Measurements from ENCODE around the gene PRG3.
"Not testable (repeated sequence)": the region's sequence is repeated elsewhere in the genome, so short reads cannot be mapped to it uniquely, and the experiment has no call there.

PRG3 gene

GRCh38 chr11:57387289-57388030 lies 6.5 kb upstream of the PRG3 start:
- no peak for DNase-seq (ENCODE audit: low read depth)

- no peak for DNase-seq (ENCODE audit: low read depth)
Observed at GRCh38 chr11:57386178-57386940, 5.4 kb upstream of the PRG3 start.

- no peak for DNase-seq (ENCODE audit: low read depth)
Observed at GRCh38 chr11:57379732-57380131, 1.2 kb downstream of the PRG3 start.

GRCh38 chr11:57378186-57378585 lies 2.8 kb downstream of the PRG3 start:
- DNase-seq (ENCODE audit: low read depth) = no peak

- DNase-seq (ENCODE audit: low read depth) = no peak
Observed at GRCh38 chr11:57377107-57377506, 3.8 kb downstream of the PRG3 start.

GRCh38 chr11:57376095-57377090 lies 4.6 kb downstream of the PRG3 start:
- DNase-seq (ENCODE audit: low read depth) = no peak

GRCh38 chr11:57375490-57375889 lies 5.5 kb downstream of the PRG3 start:
- no peak for DNase-seq (ENCODE audit: low read depth)

GRCh38 chr11:57374966-57375365 lies 6.0 kb downstream of the PRG3 start:
- no peak for DNase-seq (ENCODE audit: low read depth)

- no peak for DNase-seq (ENCODE audit: low read depth)
Observed at GRCh38 chr11:57373146-57373545, 7.8 kb downstream of the PRG3 start.

- no peak for DNase-seq (ENCODE audit: low read depth)
Observed at GRCh38 chr11:57370941-57371340, 10.0 kb downstream of the PRG3 start.

- DNase-seq (ENCODE audit: low read depth) = no peak
Observed at GRCh38 chr11:57370251-57370650, 10.7 kb downstream of the PRG3 start.

- DNase-seq (ENCODE audit: low read depth) = no peak
Observed at GRCh38 chr11:57368845-57369232, 12.1 kb downstream of the PRG3 start.

GRCh38 chr11:57368106-57368844 lies 12.7 kb downstream of the PRG3 start:
- DNase-seq (ENCODE audit: low read depth) = no peak

- DNase-seq (ENCODE audit: low read depth) = no peak
Observed at GRCh38 chr11:57364851-57365660, 15.9 kb downstream of the PRG3 start.

GRCh38 chr11:57363131-57364080 lies 17.5 kb downstream of the PRG3 start:
- DNase-seq (ENCODE audit: low read depth) = no peak

- DNase-seq (ENCODE audit: low read depth) = no peak
Observed at GRCh38 chr11:57361926-57362325, 19.0 kb downstream of the PRG3 start.

GRCh38 chr11:57361420-57361819 lies 19.5 kb downstream of the PRG3 start:
- not testable (repeated sequence) for DNase-seq (ENCODE audit: low read depth)

GRCh38 chr11:57360991-57361390 lies 20.0 kb downstream of the PRG3 start:
- DNase-seq (ENCODE audit: low read depth) = no peak

GRCh38 chr11:57359896-57360690 lies 20.9 kb downstream of the PRG3 start:
- DNase-seq (ENCODE audit: low read depth) = no peak

Measured in stimulated activated CD4-positive, alpha-beta T cell treated with anti-CD3 and anti-CD28 coated beads, Interleukin-2, amount 100 ng/mL, for 4 hours (primary cell).